ENCODE measurements around the gene SIRT1.
"Not testable (repeated sequence)": the region's sequence is repeated elsewhere in the genome, so short reads cannot be mapped to it uniquely, and the experiment has no call there.

Gene SIRT1

DNA sequence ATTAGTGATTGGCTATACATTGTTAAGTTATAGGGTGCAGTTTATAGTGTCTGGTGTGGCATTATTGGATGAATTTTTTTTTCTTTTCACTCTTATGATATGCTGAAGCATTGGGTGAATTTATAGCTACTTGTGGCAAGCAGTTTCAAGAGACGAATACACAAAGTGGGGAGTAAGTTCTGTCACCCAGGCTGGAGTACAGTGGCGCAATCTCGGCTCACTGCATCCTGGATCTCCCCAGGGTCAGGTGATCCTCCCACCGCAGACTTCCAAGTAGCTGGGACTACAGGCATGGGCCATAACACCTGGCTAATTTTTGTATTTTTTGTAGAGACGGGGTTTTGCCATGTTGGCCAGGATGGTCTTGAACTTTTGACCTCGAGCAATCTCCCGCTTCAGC, 6.3 kb upstream of the SIRT1 start:
- no peak for DNase-seq

DNA sequence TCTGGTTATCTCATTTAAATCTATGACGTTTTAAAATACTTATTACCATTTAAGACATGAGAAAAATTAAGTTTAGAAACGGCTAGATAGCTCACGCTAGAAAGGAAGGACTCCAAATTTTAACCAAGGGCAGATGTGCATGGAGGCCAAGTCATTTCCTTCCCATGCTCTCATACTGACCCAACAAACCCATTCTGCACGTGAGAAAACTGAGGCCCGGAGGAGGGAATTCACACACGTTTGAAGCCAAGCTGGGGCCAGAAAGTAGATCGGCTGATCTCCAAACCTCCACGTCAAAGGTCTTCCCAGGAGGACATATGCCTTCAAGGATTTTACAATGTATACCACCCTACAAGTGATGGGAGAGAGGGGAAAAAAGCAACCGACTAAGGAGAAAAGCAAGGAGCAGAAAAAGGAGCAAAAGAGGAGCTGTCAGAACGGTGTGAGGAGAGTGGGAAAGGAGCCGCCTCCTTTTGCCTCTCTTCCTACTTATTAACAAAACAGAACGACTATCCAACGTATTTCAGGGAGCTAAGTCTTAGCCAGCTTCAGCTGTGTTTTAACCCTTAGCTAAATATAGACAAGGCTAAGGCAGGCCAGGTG, 645 bp upstream of the SIRT1 start:
- peak; percentile 37 for DNase-seq

DNA sequence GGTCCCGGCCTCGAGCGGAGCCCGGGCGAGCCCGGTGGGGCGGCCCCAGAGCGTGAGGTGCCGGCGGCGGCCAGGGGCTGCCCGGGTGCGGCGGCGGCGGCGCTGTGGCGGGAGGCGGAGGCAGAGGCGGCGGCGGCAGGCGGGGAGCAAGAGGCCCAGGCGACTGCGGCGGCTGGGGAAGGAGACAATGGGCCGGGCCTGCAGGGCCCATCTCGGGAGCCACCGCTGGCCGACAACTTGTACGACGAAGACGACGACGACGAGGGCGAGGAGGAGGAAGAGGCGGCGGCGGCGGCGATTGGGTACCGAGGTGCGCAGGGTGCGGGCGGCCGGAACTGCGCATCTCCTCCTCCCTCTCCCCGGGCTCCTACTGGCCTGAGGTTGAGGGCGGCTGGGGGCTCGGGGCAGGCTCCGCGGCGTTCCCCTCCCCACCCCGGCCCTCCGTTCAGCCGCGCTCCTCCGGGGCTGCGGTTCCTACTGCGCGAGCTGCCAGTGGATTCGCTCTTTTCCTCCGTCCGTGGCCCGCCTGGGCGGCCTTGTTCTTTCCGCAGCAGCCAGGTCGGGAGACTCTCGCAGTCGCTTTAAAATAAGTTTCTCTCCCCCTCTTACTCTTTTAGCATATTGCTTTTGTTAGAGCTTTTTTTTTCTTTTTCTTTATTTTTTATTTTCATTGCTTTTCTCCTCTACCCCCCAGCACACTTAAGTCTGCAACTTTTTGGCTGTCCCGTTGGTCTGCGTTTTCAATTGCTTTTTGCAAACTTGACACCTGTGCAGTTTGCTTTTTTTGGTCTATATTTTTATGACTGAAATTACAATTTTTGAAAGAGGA, 600 bp downstream of the SIRT1 start:
- DNase-seq: peak; percentile 22

DNA sequence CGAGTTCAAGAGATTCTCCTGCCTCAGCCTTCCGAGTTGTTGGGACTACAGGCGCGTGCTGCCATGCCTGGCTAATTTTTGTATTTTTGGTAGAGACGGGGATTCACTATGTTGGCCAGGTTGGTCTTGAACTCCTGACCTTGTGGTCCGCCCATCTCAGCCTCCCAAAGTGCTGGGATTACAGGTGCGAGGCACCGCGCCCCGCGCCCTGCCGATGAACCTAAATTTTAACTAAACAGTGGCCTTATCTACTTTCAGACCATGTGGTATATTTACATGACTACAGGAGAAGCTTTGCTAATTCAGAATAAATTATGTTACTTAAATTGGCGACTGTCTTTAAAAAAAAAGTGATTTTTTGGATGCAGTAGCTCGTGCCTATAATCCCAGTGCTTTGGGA, 9.2 kb downstream of the SIRT1 start:
- DNase-seq: no peak

DNA sequence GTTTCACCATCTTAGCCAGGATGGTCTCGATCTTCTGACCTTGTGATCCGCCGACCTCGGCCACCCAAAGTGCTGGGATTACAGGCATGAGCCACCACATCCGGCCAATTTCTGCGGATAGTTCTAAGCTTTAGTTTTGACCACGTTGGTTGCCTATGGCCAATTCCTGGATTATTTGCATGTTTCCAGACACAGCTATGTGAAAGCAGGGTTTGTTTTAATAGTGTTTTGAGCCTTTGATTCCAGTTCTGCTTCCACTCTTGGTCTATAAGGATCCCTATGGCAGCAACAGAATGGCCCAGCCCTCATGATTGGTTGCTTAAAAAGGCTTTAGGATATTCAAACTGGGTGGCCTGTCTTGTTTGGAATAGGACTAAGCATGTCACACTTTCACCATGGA, 19.1 kb downstream of the SIRT1 start:
- no peak for DNase-seq

DNA sequence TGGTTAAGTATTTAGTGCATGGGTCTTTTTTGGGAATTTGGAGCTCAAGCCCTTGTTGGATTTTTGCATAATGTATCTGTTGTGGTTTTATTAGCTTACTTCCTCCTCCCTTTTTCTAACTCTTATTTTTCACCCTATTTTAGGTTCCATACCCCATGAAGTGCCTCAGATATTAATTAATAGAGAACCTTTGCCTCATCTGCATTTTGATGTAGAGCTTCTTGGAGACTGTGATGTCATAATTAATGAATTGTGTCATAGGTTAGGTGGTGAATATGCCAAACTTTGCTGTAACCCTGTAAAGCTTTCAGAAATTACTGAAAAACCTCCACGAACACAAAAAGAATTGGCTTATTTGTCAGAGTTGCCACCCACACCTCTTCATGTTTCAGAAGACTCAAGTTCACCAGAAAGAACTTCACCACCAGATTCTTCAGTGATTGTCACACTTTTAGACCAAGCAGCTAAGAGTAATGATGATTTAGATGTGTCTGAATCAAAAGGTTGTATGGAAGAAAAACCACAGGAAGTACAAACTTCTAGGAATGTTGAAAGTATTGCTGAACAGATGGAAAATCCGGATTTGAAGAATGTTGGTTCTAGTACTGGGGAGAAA, 28.0 kb downstream of the SIRT1 start:
- DNase-seq: no peak

DNA sequence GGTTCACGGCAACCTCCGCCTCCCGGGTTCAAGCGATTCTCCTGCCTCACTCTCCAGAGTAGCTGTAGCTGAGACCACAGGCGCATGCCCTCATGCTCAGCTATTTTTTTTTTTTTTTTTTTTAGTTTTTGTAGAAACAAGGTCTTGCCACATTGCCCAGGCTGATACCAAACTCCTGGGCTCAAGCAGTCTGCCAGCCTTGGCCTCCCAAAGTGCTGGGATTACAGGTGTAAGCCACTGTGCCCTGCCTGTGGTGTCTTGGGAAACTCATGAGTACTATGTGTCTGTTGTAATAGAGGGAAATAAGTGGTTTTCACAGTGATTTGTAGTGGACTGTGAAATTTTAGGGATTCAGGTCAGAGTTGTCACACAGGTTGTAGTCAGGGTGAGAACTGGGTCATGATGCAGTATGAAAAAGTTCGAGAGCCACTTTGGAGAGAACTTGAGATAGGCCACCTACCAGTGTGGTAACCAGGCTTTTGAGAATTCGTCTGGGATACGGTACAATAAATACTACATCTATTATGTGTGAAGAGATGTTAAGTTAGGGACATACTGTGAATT, 30.4 kb downstream of the SIRT1 start:
- no peak for DNase-seq

DNA sequence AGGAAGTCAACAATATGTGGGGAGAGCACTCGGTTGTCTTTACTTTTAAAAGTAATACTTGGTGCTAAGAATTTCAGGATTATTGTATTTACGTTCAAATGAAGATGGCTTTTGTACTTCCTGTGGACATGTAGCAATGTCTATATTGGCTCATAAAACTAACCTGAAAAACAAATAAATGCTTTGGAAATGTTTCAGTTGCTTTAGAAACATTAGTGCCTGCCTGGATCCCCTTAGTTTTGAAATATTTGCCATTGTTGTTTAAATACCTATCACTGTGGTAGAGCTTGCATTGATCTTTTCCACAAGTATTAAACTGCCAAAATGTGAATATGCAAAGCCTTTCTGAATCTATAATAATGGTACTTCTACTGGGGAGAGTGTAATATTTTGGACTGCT, 32.7 kb downstream of the SIRT1 start:
- DNase-seq: no peak

DNA sequence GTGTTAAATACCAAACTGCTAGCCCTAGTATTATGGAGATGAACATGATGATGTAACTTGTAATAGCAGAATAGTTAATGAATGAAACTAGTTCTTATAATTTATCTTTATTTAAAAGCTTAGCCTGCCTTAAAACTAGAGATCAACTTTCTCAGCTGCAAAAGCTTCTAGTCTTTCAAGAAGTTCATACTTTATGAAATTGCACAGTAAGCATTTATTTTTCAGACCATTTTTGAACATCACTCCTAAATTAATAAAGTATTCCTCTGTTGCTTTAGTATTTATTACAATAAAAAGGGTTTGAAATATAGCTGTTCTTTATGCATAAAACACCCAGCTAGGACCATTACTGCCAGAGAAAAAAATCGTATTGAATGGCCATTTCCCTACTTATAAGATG, 33.2 kb downstream of the SIRT1 start:
- DNase-seq: no peak

DNA sequence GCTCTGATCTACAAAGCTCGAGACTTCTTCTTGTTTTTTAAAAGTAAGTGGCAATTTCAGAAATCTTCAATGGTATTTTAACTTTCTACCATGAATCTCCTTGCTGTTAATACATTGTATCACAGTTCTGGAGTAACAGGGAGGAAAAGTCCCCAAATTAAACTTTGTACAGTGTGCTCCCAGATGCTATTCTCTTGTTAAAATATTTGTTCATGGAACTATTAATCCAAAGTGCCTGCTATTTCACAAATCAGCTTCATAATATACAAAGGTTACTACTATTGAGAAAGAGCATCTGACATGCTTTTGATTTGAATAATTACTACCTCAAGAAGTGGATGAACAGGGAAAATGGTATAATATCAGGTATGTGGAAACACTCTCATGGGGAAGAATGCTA, 36.6 kb downstream of the SIRT1 start:
- DNase-seq: no peak

DNA sequence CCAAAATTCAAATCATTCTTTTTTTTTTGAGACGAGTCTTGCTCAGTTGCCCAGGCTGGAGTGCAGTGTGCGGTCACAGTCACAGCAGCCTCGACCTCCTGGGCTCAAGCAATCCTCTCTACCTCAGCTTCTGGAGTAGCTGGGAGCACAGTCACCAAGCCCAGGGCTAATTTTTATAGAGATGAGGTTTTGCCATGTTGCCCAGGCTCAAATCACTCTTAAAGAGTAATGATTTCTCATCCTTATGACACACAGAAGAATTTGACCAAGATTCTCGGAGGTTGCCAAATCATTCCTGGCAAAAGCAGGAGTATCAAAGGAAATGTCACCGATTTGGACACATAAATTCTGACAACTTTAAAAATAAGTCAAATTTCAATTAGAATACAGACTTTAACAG, 39.1 kb downstream of the SIRT1 start:
- no peak for DNase-seq

DNA sequence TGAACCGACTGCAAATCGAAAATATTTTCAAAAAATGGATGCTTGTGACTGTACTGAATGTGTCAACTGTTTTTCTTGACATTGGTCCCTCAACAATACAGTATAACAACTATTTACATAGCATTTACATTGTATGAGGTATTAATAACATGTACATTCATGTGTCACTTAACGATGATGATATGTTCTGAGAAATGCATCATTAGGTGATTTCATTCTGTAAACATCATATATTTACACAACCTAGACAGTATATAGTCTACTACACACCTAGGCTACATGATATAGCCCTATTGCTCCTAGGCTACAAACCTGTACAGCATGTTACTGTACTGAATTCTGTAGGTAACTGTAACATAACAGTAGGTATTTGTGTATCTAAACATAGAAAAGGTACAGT, 39.7 kb downstream of the SIRT1 start:
- no peak for DNase-seq

DNA sequence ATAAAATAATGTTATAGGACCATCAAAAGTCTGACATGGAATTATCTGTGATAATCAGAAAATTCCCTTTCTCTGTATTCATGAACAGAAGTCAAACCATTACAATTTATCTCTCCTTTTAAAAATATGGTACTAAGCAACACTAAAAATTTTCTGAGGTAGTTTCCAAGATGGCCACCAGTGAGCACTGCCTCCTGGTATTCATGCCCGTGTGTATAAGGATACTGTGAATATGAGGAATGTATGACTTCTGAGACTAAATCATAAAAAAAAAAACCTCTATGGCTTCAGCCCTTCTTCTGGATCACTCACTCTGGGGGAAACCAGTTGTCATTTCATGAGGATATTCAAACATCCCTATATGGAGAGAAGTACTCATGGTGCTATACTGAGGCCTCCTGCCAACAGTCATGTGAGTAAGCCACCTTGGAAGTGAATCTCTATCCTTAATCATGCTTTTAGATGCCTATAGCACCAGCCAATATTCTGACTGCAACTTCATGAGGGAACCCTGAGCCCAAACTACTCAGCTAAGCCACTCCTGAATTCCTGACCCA, 41.1 kb downstream of the SIRT1 start:
- no peak for DNase-seq

DNA sequence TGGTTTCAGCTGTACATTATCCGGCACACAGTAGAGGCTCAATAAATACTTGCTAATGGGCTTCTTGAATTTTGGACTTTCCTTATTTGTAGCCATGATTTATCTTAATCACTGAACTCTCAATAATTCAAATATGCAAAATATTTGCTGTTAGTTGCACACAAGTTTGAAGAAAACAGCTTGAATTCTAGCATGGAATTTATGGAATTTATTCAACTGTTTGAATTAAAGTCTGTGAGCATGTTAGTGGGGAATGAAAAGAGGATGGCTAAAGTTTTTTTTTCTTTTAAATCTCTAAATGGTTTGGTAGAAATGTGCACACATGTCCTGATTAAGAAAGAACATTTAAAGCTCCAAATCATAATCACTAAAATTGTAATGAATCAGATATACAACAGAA, 42.5 kb downstream of the SIRT1 start:
- DNase-seq: no peak

DNA sequence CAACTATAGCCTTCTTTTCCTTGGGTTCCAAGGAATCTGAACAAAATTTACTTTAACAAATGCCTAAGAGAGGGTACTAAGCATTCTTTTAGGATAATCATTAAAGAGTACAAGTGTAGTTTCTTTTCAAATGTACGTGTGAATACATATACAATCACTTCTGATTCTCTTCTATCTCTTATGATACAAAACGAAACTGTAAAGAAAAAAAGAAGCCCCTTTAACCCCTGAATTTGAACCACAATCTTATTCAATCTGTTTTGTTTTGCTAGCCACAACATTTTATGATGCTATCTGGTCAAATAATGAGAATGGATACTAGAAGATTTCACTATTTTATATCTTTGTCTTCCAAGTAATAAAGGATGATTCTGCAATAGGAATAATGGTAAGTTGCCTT, 48.7 kb downstream of the SIRT1 start:
- DNase-seq: no peak

DNA sequence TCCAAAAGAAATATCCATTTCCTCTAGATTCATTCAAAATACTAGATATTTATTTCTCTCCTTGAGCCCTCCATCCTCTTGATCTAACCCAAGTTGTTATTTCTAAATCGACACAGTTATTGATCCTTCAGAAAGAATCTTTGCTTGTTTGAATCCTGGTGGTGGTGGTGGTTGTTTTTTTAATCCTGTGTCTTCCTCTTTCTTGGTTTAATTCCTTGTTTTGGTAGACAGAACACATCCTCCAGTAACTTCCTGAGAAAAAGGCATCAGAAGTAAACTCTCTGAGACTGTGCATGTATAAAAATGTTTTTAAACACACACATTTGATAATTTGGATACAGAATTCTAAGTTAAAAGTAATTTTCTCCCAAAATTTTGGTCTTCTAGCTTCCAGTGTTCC, 49.9 kb downstream of the SIRT1 start:
- no peak for DNase-seq

DNA sequence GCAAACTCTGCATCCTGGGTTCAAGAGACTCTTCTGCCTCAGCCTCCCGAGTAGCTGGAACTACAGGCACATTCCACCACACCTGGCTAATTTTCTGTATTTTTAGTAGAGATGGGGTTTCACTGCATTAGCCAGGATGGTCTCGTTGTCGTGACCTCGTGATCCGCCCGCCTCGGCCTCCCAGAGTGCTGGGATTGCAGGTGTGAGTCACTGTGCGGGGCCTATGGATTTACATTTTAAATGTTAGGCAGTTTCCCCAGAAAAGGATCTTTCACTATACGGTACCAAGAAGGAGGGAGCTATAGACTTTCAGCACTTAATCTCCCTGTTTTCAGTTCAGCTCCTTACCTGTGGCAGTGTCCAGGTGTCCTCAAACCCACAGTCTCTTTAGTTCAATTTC, 50.8 kb downstream of the SIRT1 start:
- no peak for DNase-seq

DNA sequence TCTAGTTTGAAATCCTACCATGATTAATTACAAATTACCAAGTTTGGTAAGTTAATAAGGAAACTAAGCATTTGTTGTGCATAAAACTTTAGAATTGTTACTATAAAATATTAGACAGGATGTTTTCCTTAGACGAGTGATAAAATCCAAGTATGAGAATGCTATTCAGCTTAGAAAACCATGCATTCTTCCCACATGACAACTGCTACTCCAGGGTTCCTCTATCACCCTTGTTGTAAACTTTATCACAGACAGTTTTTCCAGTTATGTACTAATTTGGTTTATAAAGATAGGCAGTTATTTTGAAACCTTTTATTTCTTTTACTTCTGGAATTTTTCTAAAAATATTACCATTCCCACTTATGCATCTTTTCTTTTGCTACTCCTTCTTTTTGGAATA, 52.0 kb downstream of the SIRT1 start:
- no peak for DNase-seq

DNA sequence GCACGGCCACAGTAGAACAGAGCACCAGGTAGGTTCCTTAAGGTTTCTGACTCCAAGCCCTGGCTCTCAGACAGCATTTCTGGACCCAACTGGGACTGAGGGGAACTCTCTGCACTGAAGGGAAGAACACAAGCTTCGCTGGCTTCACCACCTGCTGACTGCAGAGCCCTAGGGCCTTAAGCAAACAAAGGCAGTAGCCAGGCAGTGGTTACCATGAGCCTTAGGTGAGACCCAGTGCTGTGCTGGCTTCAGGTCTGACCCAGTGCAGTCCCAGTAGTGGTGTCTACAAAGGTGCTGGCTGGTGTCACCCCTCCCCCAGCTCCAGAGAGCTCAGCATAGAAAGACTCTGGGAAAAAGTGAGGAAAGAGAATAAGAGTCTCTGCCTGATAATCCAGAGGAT, 59.5 kb downstream of the SIRT1 start:
- no peak for DNase-seq

DNA sequence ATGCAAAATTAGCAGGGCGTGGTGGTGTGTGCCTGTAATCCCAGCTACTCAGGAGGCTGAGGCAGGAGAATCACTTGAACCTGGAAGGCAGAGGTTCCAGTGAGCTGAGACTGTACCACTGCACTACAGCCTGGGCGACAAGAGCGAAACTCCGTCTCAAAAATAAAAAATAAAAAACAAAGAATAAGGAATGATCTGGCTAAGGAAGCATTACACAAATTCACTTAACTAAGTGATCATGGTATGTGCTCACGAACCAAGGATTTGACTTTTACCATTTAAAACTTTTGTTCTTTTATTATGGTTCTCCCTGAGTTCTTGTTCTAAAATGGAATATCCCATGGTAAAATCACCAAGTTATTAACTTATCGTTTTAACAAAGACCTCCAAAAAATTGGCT, 71.2 kb downstream of the SIRT1 start:
- no peak for DNase-seq

DNA sequence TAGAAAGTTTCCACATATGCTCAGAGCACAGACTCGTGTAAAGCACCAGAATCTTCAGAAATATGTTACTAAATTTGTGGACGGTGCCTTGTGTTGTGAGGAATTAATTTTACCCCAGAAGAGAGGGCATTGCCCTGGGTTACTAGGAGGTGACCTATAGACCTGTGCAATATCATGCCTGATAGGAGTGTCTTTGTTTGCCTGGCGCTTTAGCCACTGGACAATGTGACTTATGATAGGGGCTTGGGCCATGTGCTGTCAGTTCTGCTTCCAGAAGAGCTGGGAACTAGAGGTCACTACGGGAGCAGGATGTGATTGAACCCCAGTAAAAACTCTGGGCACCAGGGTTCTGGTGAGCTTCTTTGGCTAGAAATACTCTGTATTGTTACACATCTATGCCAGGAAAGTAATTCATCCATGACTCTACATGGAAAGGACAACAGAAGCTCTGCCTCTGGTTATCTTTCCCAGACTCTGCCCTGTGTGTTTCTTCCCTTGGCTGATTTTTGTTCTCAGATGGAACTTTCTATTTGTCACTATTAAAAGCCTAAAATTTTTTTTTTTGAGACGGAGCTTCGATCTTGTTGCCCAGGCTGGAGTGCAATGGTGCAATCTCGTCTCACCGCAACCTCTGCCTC, 75.5 kb downstream of the SIRT1 start:
- DNase-seq: no peak

DNA sequence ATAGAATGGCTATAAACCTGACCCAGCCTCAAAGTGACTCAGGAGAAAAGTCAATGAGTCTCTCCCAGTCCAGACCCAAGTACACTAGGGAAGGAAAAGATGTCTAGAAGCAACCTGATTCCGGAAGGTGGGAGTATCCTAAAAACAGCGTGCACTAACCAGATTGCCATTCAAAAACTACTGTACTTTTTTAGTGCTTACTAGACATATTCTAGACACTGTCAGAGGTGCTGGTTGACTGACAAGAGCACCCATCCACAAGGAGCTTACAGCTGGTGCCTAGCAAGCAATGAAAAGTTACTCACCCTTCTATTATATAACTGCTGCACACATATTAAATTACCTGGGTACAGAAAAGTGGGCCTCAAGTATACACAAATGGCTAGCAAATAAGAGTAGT, 81.0 kb downstream of the SIRT1 start:
- no peak for DNase-seq

DNA sequence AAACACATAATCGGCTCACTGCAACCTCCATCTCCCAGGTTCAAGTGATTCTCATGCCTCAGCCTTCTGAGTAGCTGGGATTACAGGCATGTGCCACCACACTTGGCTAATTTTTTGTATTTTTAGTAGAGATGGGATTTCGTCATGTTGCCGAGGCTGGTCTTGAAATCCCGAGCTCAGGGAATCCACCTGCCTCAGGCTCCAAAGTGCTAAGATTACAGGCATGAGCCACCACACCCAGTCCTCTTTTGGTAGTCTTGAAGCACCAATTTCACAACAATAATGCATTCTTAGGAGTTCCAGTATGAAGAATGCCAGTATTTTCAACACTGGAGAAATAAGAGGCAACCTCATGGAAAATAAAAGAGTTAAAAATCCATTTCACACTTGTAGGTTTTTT, 81.6 kb downstream of the SIRT1 start:
- not testable (repeated sequence) for DNase-seq
